ENCODE data around the gene PKM. TPM values are rescaled to one million over a fixed set of nuclear protein-coding genes. Genes with fewer than 3 reads are reported as not detected.

PKM gene
- total and polyA plus RNA-seq, 3 donors from 2014 or later, result 521 to 602 (median 530) TPM

GRCh38 chr15:72248514-72248913 is 17.5 kb upstream of the PKM start:
- intact Hi-C loops (cut with DNase I; ENCODE audit: low total_unique reads), result no loop called here
- no peak for TF ChIP-seq POLR2A (IDR thresholded peaks at IDR 0.05)
- no peak for TF ChIP-seq CTCF (IDR thresholded peaks at IDR 0.05)
- Histone ChIP-seq H3K27me3 (no peaks in the 10 kb centered on the region), H3K27ac (no peak overlapping the region), H3K36me3 (ENCODE audit: low read depth, missing control alignments) (no peaks in the 10 kb centered on the region), H3K4me3 (no peak overlapping the region), H3K4me1 (peaks cover 10% of the 10 kb centered on the region), H3K9me3 (no peaks in the 10 kb centered on the region)
- DNase-seq, result no peak
- 97% methylated on average over 1 of the region's 1 CpG for WGBS, 2 donors

- Histone ChIP-seq H3K4me1 (no peaks in the 10 kb centered on the region), H3K36me3 (ENCODE audit: low read depth, missing control alignments) (no peaks in the 10 kb centered on the region), H3K27ac (no peak overlapping the region), H3K4me3 (no peak overlapping the region), H3K27me3 (no peaks in the 10 kb centered on the region), H3K9me3 (no peaks in the 10 kb centered on the region)
- intact Hi-C loops (cut with DNase I; ENCODE audit: low total_unique reads), result no loop called here
- DNase-seq, result no peak
- TF ChIP-seq POLR2A (IDR thresholded peaks at IDR 0.05) (no peak), CTCF (IDR thresholded peaks at IDR 0.05) (no peak)
- WGBS, 2 donors, result 66 to 73% methylated on average over 2 of the region's 2 CpGs
Observed at GRCh38 chr15:72242775-72243370, 11.9 kb upstream of the PKM start.

- Histone ChIP-seq H3K4me3 (no peak overlapping the region), H3K4me1 (peaks cover 7% of the 10 kb centered on the region), H3K27ac (no peak overlapping the region), H3K9me3 (no peaks in the 10 kb centered on the region), H3K27me3 (no peaks in the 10 kb centered on the region), H3K36me3 (ENCODE audit: low read depth, missing control alignments) (no peaks in the 10 kb centered on the region)
- DNase-seq, result no peak
- TF ChIP-seq CTCF (IDR thresholded peaks at IDR 0.05), result no peak
- no peak for TF ChIP-seq POLR2A (IDR thresholded peaks at IDR 0.05)
- intact Hi-C loops (cut with DNase I; ENCODE audit: low total_unique reads), result no loop called here
Observed at GRCh38 chr15:72239652-72240051, 8.7 kb upstream of the PKM start.

- H3K4me1 ChIP-seq, result peaks cover 7% of the 10 kb centered on the region
- TF ChIP-seq CTCF (IDR thresholded peaks at IDR 0.05) (no peak), POLR2A (IDR thresholded peaks at IDR 0.05) (no peak)
- DNase-seq, result no peak
- no peak overlapping the region for H3K27ac ChIP-seq
- no peaks in the 10 kb centered on the region for H3K9me3 ChIP-seq
- no peaks in the 10 kb centered on the region for H3K27me3 ChIP-seq
- H3K36me3 ChIP-seq (ENCODE audit: low read depth, missing control alignments), result no peaks in the 10 kb centered on the region
- intact Hi-C loops (cut with DNase I; ENCODE audit: low total_unique reads), result no loop called here
- no peak overlapping the region for H3K4me3 ChIP-seq
- 90 to 93% methylated on average over 3 of the region's 3 CpGs for WGBS, 2 donors
Observed at GRCh38 chr15:72238586-72238985, 7.6 kb upstream of the PKM start.

GRCh38 chr15:72237853-72238224 is 6.8 kb upstream of the PKM start:
- intact Hi-C loops (cut with DNase I; ENCODE audit: low total_unique reads), result no loop called here

More at GRCh38 chr15:72237853-72238224, 6.8 kb upstream of the PKM start:
- no peak overlapping the region for H3K4me3 ChIP-seq
- H3K27me3 ChIP-seq, result no peaks in the 10 kb centered on the region
- 94 to 100% methylated on average over 1 of the region's 1 CpG for WGBS, 2 donors
- H3K27ac ChIP-seq, result no peak overlapping the region
- DNase-seq, result no peak
- no peak for TF ChIP-seq CTCF (IDR thresholded peaks at IDR 0.05)
- no peak for TF ChIP-seq POLR2A (IDR thresholded peaks at IDR 0.05)
- H3K4me1 ChIP-seq, result peaks cover 8% of the 10 kb centered on the region
- H3K9me3 ChIP-seq, result no peaks in the 10 kb centered on the region
- H3K36me3 ChIP-seq (ENCODE audit: low read depth, missing control alignments), result no peaks in the 10 kb centered on the region
